ENCODE data around the gene TNFSF9.
"Not testable (repeated sequence)": the region's sequence is repeated elsewhere in the genome, so short reads cannot be mapped to it uniquely, and the experiment has no call there.

Gene TNFSF9

DNA sequence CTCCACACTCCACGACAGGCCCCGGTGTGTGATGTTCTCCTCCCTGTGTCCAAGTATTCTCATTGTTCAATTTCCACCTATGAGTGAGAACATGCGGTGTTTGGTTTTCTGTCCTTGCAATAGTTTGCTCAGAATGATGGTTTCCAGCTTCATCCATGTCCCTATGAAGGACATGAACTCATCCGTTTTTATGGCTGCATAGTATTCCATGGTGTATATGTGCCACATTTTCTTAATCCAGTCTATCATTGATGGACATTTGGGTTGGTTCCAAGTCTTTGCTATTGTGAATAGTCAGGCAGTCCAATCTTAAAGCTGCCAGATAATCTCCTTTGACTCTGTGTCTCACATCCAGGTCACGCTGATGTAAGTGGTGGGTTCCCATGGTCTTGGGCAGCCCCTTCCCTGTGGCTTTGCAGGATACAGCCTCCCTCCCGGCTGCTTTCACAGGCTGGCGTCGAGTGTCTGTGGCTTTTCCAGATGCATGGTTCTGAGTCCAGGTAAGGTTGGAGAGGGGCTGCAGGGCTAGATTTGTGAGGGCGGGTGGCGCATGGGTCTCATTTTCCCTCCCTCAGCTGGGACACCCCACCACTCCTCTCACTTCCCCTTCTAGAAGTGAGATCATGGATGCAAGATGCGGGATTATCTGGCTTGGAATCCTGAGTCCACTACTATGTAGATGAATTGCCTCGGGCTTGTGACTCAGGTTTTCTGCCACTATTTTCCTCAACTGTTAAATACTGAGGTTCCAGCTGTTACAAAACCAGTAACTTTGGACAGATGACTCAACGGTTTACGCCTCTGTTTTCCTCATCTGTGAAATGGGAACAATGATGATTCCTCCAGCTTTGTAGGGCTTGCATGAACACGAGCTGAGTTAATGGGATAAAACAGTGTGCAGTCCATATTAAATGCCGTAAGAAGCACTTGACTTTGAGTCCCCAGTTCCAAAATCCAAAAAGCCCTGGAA lies 52.0 kb downstream of the TNFSF9 start:
- H3K4me3 Mint-ChIP-seq, H3K27ac Mint-ChIP-seq, CTCF ChIA-PET, DNase-seq, H3K36me3 Mint-ChIP-seq, H3K9me3 Mint-ChIP-seq: not testable (repeated sequence)
- peaks cover 51% of the 10 kb centered on the region for H3K27me3 Mint-ChIP-seq
- peaks cover 27% of the 10 kb centered on the region for H3K4me1 Mint-ChIP-seq
